ENCODE data around the gene FTO. TPM values are rescaled to one million over a fixed set of nuclear protein-coding genes. Genes with fewer than 3 reads are reported as not detected.

FTO gene
- total RNA-seq, 1 experiment from 2014 or later, result 55.0 TPM

DNA sequence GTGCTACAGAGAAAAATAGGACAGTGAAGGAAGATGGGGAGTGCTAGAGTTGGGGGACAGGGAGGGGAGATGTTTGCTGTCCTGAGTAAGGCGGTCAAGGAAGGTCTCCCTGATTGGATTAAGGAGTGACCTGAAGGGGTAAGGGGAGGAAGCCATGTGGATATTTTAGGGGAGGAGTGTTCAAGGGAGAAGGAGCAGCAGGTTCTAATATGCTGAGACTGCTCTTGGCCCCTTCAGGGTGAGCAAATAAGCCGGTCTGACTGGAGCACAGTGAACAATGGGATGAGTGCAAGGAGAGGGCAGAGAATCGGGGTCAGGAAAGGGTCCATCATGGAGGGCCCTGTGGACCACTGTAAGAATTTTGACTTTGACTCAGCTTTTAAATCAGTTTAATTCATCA is 393.8 kb downstream of the FTO start:
- ChIA-PET CTCF (no interaction called here), POLR2A (no interaction called here)
- H3K27me3 Mint-ChIP-seq (ENCODE audit: insufficient read depth, unreplicated experiment), result no peaks in the 10 kb centered on the region
- TF ChIP-seq, protein P1, sequence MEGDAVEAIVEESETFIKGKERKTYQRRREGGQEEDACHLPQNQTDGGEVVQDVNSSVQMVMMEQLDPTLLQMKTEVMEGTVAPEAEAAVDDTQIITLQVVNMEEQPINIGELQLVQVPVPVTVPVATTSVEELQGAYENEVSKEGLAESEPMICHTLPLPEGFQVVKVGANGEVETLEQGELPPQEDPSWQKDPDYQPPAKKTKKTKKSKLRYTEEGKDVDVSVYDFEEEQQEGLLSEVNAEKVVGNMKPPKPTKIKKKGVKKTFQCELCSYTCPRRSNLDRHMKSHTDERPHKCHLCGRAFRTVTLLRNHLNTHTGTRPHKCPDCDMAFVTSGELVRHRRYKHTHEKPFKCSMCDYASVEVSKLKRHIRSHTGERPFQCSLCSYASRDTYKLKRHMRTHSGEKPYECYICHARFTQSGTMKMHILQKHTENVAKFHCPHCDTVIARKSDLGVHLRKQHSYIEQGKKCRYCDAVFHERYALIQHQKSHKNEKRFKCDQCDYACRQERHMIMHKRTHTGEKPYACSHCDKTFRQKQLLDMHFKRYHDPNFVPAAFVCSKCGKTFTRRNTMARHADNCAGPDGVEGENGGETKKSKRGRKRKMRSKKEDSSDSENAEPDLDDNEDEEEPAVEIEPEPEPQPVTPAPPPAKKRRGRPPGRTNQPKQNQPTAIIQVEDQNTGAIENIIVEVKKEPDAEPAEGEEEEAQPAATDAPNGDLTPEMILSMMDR (IDR thresholded peaks at IDR 0.05; ENCODE audit: unreplicated experiment), result no peak
- no peak overlapping the region for H3K27ac Mint-ChIP-seq (ENCODE audit: low read depth, unreplicated experiment)
- H3K36me3 Mint-ChIP-seq (ENCODE audit: insufficient read depth, unreplicated experiment), result no peaks in the 10 kb centered on the region
- no peak for DNase-seq (ENCODE audit: unreplicated experiment)
- no peaks in the 10 kb centered on the region for H3K4me1 Mint-ChIP-seq (ENCODE audit: insufficient read depth, unreplicated experiment)
- no peak overlapping the region for H3K4me3 Mint-ChIP-seq (ENCODE audit: unreplicated experiment)
- no peaks in the 10 kb centered on the region for H3K9me3 Mint-ChIP-seq (ENCODE audit: unreplicated experiment)
- intact Hi-C loops (cut with micrococcal nuclease), result no loop called here
- BruUV-seq (replicated peaks), result no TSS peak

DNA sequence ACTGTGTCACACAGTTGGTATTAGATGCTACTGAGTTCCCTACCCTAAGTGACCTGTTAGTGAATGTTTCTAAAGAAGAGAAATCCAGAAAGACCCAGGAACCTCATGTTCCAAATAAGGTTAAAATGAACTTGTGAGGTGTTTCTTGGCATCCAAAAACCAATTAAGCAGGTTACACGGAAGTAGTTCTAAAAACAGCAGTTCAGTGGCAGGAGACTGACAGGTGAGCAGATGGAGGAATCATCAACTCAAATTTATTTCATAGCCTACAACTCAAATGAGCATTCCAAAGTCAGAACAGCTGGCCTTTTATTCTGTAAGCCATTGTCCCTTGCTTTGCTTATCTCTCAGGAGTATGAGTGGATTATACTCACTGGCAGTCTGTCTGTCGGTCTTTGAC is 394.3 kb downstream of the FTO start:
- intact Hi-C loops (cut with micrococcal nuclease), result no loop called here
- H3K4me1 Mint-ChIP-seq (ENCODE audit: insufficient read depth, unreplicated experiment), result no peaks in the 10 kb centered on the region
- ChIA-PET POLR2A (no interaction called here), CTCF (no interaction called here)
- H3K4me3 Mint-ChIP-seq (ENCODE audit: unreplicated experiment), result no peak overlapping the region
- H3K9me3 Mint-ChIP-seq (ENCODE audit: unreplicated experiment), result no peaks in the 10 kb centered on the region
- BruUV-seq (replicated peaks), result no TSS peak
- TF ChIP-seq, protein P1 (IDR thresholded peaks at IDR 0.05; ENCODE audit: unreplicated experiment), result no peak
- no peaks in the 10 kb centered on the region for H3K27me3 Mint-ChIP-seq (ENCODE audit: insufficient read depth, unreplicated experiment)
- no peak for DNase-seq (ENCODE audit: unreplicated experiment)
- no peaks in the 10 kb centered on the region for H3K36me3 Mint-ChIP-seq (ENCODE audit: insufficient read depth, unreplicated experiment)
- no peak overlapping the region for H3K27ac Mint-ChIP-seq (ENCODE audit: low read depth, unreplicated experiment)

DNA sequence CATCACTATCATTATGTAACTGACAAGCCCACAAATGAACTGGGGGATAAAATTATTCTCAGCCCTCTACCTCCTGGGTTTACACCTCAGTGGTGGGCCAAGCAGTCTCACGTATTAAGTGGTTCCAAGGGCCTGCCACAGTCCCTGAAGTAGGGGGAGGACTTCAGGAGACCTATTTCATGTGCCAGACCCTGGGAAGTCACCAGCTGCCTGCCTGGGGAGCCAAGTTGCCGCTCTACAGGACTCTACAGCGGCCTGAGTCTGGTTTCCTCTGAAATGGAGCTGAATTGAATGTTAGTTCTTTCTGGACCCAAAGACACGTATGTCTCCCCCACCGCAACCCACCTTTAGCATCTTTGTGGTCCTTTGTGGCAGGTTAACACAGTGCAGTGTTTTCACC is 395.7 kb downstream of the FTO start:
- H3K27me3 Mint-ChIP-seq (ENCODE audit: insufficient read depth, unreplicated experiment), result no peaks in the 10 kb centered on the region

DNA sequence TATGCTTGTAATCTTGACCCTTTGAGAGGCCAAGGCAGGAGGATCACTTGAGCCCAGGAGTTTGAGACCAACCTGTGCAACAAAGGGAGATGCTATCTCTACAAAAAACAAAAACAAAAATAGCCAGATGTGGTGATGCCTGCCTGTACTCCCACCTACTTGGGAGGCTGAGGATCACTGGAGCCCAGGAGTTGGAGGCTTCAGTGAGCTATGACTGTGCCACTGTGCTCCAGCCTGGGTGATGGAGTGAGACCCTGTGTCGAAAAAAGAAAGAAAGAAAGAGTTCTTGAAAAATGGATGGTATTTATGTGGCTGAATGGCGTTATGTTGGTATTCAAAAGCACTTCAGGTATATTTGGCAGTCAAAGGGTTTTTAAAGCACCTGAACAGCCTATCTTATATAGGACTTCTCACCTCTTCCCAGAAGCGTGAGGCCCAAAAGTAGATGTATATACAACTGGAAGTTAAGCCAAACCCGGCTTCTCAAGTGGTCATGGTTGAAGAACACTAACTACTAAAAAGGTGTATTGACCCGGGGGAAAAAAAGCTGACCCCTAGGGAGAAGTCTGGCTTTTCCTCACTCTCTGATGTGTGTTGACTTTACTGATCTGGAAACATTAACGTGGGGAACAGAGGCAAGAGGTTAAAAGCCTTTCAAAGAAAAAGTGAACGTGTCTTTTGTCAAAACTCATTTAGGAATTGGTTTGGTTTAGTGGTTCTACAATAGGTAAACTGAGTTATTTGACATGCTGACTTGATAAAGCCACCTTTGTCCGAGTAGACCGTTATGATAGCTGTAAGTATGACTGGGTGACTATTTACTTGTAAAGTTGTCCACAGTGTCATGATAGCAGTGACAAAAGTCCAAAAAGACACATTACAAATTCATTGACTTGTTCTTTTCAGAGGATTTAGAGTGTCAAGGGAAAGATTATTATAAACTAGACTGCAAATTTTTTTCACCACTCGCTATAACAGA is 399.2 kb downstream of the FTO start:
- intact Hi-C loops (cut with micrococcal nuclease), result no loop called here
- no peaks in the 10 kb centered on the region for H3K27me3 Mint-ChIP-seq (ENCODE audit: insufficient read depth, unreplicated experiment)
- H3K4me3 Mint-ChIP-seq (ENCODE audit: unreplicated experiment), result no peak overlapping the region
- H3K4me1 Mint-ChIP-seq (ENCODE audit: insufficient read depth, unreplicated experiment), result no peaks in the 10 kb centered on the region
- ChIA-PET POLR2A (interaction anchor here (1.1 kb wide), 1 partner anchor 80 kb away, joined by 4 read pairs; no protein-coding TSS in a partner anchor), CTCF (no interaction called here)
- TF ChIP-seq, protein P1 (IDR thresholded peaks at IDR 0.05; ENCODE audit: unreplicated experiment), result no peak
- no TSS peak for BruUV-seq (replicated peaks)
- no peaks in the 10 kb centered on the region for H3K9me3 Mint-ChIP-seq (ENCODE audit: unreplicated experiment)
- no peaks in the 10 kb centered on the region for H3K36me3 Mint-ChIP-seq (ENCODE audit: insufficient read depth, unreplicated experiment)
- peak overlapping the region; percentile 10 for H3K27ac Mint-ChIP-seq (ENCODE audit: low read depth, unreplicated experiment)
- no peak for DNase-seq (ENCODE audit: unreplicated experiment)

More for the DNA sequence above, 395.7 kb downstream of the FTO start:
- H3K9me3 Mint-ChIP-seq (ENCODE audit: unreplicated experiment), result no peaks in the 10 kb centered on the region
- TF ChIP-seq, protein P1 (IDR thresholded peaks at IDR 0.05; ENCODE audit: unreplicated experiment), result no peak
- no peak overlapping the region for H3K27ac Mint-ChIP-seq (ENCODE audit: low read depth, unreplicated experiment)
- H3K4me1 Mint-ChIP-seq (ENCODE audit: insufficient read depth, unreplicated experiment), result no peaks in the 10 kb centered on the region
- ChIA-PET CTCF (no interaction called here), POLR2A (interaction anchor here (1.1 kb wide), 1 partner anchor 19 kb away, joined by 3 read pairs; no protein-coding TSS in a partner anchor)
- no peak overlapping the region for H3K4me3 Mint-ChIP-seq (ENCODE audit: unreplicated experiment)
- no TSS peak for BruUV-seq (replicated peaks)
- H3K36me3 Mint-ChIP-seq (ENCODE audit: insufficient read depth, unreplicated experiment), result no peaks in the 10 kb centered on the region
- DNase-seq (ENCODE audit: unreplicated experiment), result no peak
- intact Hi-C loops (cut with micrococcal nuclease), result no loop called here

Data from MCF 10A (cell line).